GM19099 (cell line): ENCODE results near the gene EID2B.

Experiments used
- POLR2A ChIP-seq: IDR thresholded peaks from 3 replicates; pipeline ENCODE4 v1.6.1; 2011; ENCODE audit warnings: low read depth; ENCODE audit not compliant: insufficient read length; ENCODE audit errors: extremely low read depth

Gene EID2B

DNA sequence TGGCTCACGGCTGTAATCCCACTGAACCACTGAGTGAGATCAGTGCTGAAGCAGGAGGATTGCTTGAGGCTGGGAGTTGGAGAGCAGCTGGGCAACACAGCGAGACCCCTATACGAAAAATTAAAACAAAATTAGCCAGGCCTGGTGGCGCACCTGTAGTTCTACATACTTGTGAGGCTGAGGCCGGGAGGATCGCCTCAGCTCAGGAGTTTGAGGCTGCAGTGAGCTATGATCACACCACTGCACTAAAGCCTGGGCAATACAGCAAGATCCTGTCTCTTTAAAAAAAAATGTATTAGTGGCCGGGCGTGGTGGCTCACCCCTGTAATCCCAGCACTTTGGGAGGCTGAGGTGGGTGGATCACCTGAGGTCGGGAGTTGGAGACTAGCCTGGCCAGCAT lies 24.0 kb downstream of the EID2B start:
- no peak for TF ChIP-seq POLR2A

DNA sequence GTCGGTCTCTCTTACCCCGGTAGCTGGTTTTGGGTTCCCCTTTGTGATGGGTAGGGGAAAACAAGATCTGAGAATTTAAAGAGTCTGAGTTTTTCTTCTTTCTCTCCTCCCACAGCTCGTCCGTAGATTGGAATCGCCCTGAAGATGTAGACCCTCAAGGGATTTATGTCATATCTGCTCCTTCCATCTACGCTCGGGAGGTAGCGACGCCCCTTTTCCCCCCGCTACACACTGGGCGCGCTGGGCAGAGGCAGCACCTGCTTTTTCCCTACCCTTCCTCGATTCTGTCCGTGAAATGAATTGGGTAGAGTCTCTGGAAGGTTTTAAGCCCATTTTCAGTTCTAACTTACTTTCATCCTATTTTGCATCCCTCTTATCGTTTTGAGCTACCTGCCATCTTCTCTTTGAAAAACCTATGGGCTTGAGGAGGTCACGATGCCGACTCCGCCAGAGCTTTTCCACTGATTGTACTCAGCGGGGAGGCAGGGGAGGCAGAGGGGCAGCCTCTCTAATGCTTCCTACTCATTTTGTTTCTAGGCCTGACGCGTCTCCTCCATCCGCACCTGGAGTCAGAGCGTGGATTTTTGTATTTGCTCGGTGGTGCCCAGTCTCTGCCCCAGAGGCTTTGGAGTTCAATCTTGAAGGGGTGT lies 24.8 kb downstream of the EID2B start:
- no peak for TF ChIP-seq POLR2A

DNA sequence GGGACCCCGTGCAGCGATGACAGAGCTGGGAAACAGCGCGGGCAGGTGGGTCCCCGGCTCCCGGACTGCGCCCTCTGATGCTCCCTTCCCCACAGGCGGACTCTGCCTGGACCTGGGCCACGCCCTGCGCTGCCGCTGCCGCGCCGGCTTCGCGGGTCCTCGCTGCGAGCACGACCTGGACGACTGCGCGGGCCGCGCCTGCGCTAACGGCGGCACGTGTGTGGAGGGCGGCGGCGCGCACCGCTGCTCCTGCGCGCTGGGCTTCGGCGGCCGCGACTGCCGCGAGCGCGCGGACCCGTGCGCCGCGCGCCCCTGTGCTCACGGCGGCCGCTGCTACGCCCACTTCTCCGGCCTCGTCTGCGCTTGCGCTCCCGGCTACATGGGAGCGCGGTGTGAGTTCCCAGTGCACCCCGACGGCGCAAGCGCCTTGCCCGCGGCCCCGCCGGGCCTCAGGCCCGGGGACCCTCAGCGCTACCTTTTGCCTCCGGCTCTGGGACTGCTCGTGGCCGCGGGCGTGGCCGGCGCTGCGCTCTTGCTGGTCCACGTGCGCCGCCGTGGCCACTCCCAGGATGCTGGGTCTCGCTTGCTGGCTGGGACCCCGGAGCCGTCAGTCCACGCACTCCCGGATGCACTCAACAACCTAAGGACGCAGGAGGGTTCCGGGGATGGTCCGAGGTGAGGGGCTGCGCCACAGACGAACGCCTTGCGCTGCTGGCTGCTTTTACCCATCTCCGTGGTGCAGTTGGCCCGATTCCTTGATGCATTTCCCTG lies 25.5 kb downstream of the EID2B start:
- peak; percentile 60 for TF ChIP-seq POLR2A

DNA sequence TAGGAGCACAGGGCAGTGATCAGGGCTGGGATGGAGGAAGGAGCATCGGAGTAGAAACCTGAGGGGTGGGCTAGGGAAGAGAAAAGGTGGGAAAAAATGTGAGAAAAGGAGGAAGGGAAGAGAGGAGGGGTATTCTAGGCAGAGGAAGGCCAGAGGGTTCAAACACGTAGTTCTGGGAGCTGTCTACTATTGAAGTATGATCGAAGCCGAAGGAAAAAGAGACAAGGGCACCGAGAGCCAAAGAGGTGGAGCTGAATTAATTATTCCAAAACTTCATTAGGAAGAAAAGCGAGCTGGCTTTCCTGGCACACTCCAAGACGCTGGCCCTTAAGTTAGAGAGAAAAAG lies 26.1 kb downstream of the EID2B start:
- TF ChIP-seq POLR2A: no peak

DNA sequence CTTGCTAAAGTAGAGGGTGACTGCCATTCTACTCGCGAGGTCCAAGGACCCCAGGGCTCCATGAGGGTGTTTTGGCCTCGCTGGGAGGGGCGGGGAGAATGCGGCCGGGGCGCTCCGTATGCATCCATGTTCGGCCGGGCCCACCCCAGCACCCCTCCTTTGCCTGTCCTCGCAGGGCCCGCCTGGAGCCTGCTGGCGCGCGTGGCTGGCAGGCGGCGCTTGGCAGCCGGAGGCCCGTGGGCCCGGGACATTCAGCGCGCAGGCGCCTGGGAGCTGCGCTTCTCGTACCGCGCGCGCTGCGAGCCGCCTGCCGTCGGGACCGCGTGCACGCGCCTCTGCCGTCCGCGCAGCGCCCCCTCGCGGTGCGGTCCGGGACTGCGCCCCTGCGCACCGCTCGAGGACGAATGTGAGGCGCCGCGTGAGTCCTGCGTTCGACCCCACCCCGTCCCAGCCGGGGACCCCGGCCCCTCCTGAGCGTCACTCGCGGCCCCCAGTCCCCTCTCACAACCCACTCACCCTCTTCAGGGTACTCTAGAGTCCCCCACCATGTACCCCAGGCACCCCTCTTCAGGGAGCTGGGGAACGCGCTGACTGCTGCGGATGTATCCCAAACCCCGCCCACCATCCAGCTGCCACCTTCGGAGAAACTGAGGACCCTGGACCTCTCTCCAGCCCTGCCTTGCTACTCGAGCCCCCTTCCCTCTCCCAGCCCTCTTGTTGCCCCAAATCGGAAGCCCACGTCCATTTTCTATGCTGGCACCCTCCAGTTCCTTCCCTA lies 29.8 kb downstream of the EID2B start:
- TF ChIP-seq POLR2A: no peak

GRCh38 chr19:39501340-39501739 lies 31.3 kb downstream of the EID2B start:
- TF ChIP-seq POLR2A: no peak

GRCh38 chr19:39500543-39500942 lies 32.1 kb downstream of the EID2B start:
- no peak for TF ChIP-seq POLR2A

DNA sequence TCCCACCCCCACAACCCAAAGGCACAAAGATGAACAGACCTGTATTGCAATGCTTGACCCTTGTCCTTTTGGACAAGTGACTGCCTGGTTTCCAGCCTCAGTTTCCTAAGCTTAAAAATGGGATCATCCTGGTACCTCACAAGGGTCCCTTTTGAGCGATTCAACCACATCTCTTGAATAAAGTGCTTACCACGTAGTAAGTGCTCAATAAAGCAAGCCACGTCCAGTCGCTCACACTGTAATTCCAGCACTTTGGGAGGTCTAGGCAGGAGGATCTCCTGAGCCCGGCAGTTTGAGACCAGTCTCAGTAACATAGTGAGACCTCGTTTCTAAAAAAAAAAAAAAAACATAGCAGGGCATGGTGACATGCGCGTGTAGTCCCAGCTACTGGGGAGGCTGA lies 32.7 kb downstream of the EID2B start:
- no peak for TF ChIP-seq POLR2A

DNA sequence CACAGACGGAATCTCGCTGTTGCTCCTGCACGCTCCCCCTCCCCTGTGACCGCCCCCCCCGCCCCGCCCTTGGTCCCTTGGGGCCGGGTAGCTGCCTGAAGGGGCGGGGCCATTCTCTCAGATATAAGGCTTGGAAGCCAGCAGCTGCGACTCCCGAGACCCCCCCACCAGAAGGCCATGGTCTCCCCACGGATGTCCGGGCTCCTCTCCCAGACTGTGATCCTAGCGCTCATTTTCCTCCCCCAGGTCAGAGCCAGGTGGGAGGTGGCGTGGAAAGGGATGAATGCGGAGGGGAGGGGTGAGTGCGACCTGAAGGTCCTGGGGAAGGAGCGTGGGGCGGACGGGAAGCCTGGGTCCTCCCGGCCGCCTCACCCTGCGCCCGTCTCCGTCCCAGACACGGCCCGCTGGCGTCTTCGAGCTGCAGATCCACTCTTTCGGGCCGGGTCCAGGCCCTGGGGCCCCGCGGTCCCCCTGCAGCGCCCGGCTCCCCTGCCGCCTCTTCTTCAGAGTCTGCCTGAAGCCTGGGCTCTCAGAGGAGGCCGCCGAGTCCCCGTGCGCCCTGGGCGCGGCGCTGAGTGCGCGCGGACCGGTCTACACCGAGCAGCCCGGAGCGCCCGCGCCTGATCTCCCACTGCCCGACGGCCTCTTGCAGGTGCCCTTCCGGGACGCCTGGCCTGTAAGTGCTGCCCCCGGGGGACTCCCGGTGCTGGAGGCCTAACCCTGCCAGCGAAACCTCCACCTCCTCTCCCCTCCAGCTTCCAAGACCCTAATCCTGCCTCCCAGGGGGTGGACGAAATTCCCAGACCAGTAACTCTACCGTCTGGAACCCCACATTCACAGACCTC lies 33.6 kb downstream of the EID2B start, which contains the start of gene DLL3:
DLL3 (plus strand) TSS at position 150 of the 845 bp plus-strand sequence; CDS start at position 178, 28 bp downstream.
- no peak for TF ChIP-seq POLR2A

- no peak for TF ChIP-seq POLR2A
Observed at GRCh38 chr19:39497996-39498797, 34.5 kb downstream of the EID2B start.

- no peak for TF ChIP-seq POLR2A
Observed at GRCh38 chr19:39497701-39497995, 35.0 kb downstream of the EID2B start.

DNA sequence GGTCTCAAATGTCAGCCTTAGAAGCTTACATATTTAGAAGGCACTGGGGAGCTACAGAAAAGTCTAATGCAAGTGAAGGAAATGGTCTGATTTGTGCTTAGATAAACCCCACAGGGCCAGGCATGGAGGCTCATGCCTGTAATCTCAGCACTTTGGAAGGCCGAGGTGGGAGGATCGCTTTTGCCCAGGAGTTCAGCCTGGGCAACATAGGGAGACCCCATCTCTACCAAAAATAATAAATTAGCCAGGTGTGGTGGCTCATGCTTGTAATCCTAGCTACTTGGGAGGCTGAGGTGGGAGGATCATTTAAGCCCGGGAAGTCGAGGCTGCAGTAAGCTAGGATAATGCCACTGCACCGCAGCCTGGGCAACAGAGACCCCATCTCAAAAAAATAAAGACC lies 36.6 kb downstream of the EID2B start:
- TF ChIP-seq POLR2A: no peak

- TF ChIP-seq POLR2A: no peak
Observed at GRCh38 chr19:39494661-39495060, 38.0 kb downstream of the EID2B start.

- no peak for TF ChIP-seq POLR2A
Observed at GRCh38 chr19:39492788-39493187, 39.9 kb downstream of the EID2B start.
